Smooth muscle cell (in vitro differentiated cells): ENCODE data around the gene DCLK1. TPM values are rescaled to one million over a fixed set of nuclear protein-coding genes. Genes with fewer than 3 reads are reported as not detected.

Experiments used
- DNase-seq: peaks from one replicate; lab custom pipeline; 2025; ENCODE audit not compliant: unreplicated experiment; lab: John Stamatoyannopoulos, UW
- H2AFZ ChIP-seq: fragments of 200-600 bp; sonication (generic); 2 replicates; pipeline ENCODE4 v1.6.0; 2016; ENCODE audit warnings: antibody characterized with exemption, low read depth, mild to moderate bottlenecking
- H3F3A ChIP-seq: fragments of 200-600 bp; sonication (generic); 2 replicates; pipeline ENCODE4 v1.6.0; 2017; ENCODE audit warnings: antibody characterized with exemption, low read depth
- H3K27ac ChIP-seq: fragments of 200-600 bp; sonication (generic); 2 replicates; pipeline ENCODE4 v1.5.1; 2016; ENCODE audit warnings: low read depth, mild to moderate bottlenecking
- H3K27me3 ChIP-seq: fragments of 200-600 bp; sonication (generic); 2 replicates; pipeline ENCODE4 v1.6.1; 2016; ENCODE audit warnings: low read depth, mild to moderate bottlenecking
- H3K36me3 ChIP-seq: fragments of 200-600 bp; sonication (generic); 2 replicates; pipeline ENCODE4 v1.5.1; 2016; ENCODE audit warnings: low read depth
- H3K4me1 ChIP-seq: fragments of 200-600 bp; sonication (generic); 2 replicates; pipeline ENCODE4 v1.5.1; 2016; ENCODE audit warnings: low read depth
- H3K4me2 ChIP-seq: fragments of 200-600 bp; sonication (generic); 2 replicates; pipeline ENCODE4 v1.6.0; 2016; ENCODE audit warnings: mild to moderate bottlenecking
- H3K4me3 ChIP-seq: fragments of 200-600 bp; sonication (generic); 2 replicates; pipeline ENCODE4 v1.5.1; 2016; ENCODE audit warnings: mild to moderate bottlenecking
- H3K79me2 ChIP-seq: fragments of 200-600 bp; sonication (generic); 2 replicates; pipeline ENCODE4 v1.6.0; 2016; ENCODE audit warnings: low read depth, mild to moderate bottlenecking
- H3K9ac ChIP-seq: fragments of 200-600 bp; sonication (generic); 2 replicates; pipeline ENCODE4 v1.6.0; 2016; ENCODE audit warnings: low read depth
- H3K9me3 ChIP-seq: fragments of 200-600 bp; sonication (generic); replicated peaks from 2 replicates; pipeline ENCODE4 v1.5.1; 2016; ENCODE audit warnings: low read depth
- H4K20me1 ChIP-seq: fragments of 200-600 bp; sonication (generic); 2 replicates; pipeline ENCODE4 v1.6.0; 2016; ENCODE audit warnings: low read depth
- CTCF ChIP-seq: fragments of 200-600 bp; sonication (generic); IDR thresholded peaks from 2 replicates; pipeline ENCODE4 v1.5.1; 2017; ENCODE audit warnings: borderline replicate concordance, mild to moderate bottlenecking, antibody characterized with exemption; ENCODE audit not compliant: insufficient read depth, poor library complexity, severe bottlenecking
- WGBS: methylation state at CpG from one replicate; pipeline ENCODE4 v1.1.7; 2016; ENCODE audit warnings: low lambda C conversion rate; 5-methylcytosine and 5-hydroxymethylcytosine counted together
- polyA plus RNA-seq: library from polyadenylated mRNA; unstranded; fragments of >200 nt; fragmentation: Nextera tagmentation; extraction: Ambion mirVana; gene quantifications from 2 replicates; pipeline ENCODE4 v1.2.1, GENCODE V29; 2016
- total RNA-seq: library from RNA; depleted of rRNA; stranded (reverse); fragments of >200 nt; gene quantifications from 2 replicates; pipeline ENCODE4 v1.2.3, GENCODE V29; 2014

Gene DCLK1
- total and polyA plus RNA-seq, 2 experiments from 2014 or later, result 0.72 TPM; not detected in 1

- no peak for TF ChIP-seq CTCF
- H3K4me2 ChIP-seq, result no peak overlapping the region
- no peak overlapping the region for H3K4me3 ChIP-seq
- WGBS, result 79% methylated on average over 1 of the region's 1 CpG
- no peaks in the 10 kb centered on the region for H3K36me3 ChIP-seq
- H4K20me1 ChIP-seq, result no peaks in the 10 kb centered on the region
- H3K79me2 ChIP-seq, result no peaks in the 10 kb centered on the region
- no peaks in the 10 kb centered on the region for H3K27me3 ChIP-seq
- no peaks in the 10 kb centered on the region for H3K4me1 ChIP-seq
- no peaks in the 10 kb centered on the region for H3F3A ChIP-seq
- DNase-seq, result no peak
- no peak overlapping the region for H2AFZ ChIP-seq
- no peaks in the 10 kb centered on the region for H3K9me3 ChIP-seq
- no peak overlapping the region for H3K9ac ChIP-seq
- no peak overlapping the region for H3K27ac ChIP-seq
Measured at GRCh38 chr13:36062249-36062648, 68.9 kb downstream of the DCLK1 start.

- Histone ChIP-seq H3K4me2 (no peak overlapping the region), H3K4me3 (no peak overlapping the region), H2AFZ (no peak overlapping the region), H4K20me1 (no peaks in the 10 kb centered on the region), H3K36me3 (no peaks in the 10 kb centered on the region), H3K27me3 (no peaks in the 10 kb centered on the region), H3K27ac (no peak overlapping the region), H3K4me1 (no peaks in the 10 kb centered on the region), H3K9me3 (no peaks in the 10 kb centered on the region), H3K9ac (no peak overlapping the region), H3F3A (no peaks in the 10 kb centered on the region), H3K79me2 (no peaks in the 10 kb centered on the region)
- no peak for TF ChIP-seq CTCF
- 71% methylated on average over 4 of the region's 4 CpGs for WGBS
- no peak for DNase-seq
Measured at GRCh38 chr13:36061621-36062020, 69.6 kb downstream of the DCLK1 start.

GRCh38 chr13:36061054-36061453 is 70.1 kb downstream of the DCLK1 start:
- H4K20me1 ChIP-seq, result no peaks in the 10 kb centered on the region
- H3K27ac ChIP-seq, result no peak overlapping the region
- no peaks in the 10 kb centered on the region for H3F3A ChIP-seq
- H3K4me2 ChIP-seq, result no peak overlapping the region
- no peaks in the 10 kb centered on the region for H3K79me2 ChIP-seq
- no peaks in the 10 kb centered on the region for H3K27me3 ChIP-seq
- TF ChIP-seq CTCF, result no peak
- no peak overlapping the region for H2AFZ ChIP-seq
- no peaks in the 10 kb centered on the region for H3K9me3 ChIP-seq
- H3K4me1 ChIP-seq, result no peaks in the 10 kb centered on the region
- no peak overlapping the region for H3K9ac ChIP-seq
- DNase-seq, result no peak
- no peaks in the 10 kb centered on the region for H3K36me3 ChIP-seq
- WGBS, result 85% methylated on average over 4 of the region's 4 CpGs
- no peak overlapping the region for H3K4me3 ChIP-seq

- Histone ChIP-seq H3K4me3 (no peak overlapping the region), H3K36me3 (no peaks in the 10 kb centered on the region), H3K27me3 (no peaks in the 10 kb centered on the region), H3K9ac (no peak overlapping the region), H3K9me3 (no peaks in the 10 kb centered on the region), H3F3A (no peaks in the 10 kb centered on the region), H3K27ac (no peak overlapping the region), H4K20me1 (no peaks in the 10 kb centered on the region), H3K79me2 (no peaks in the 10 kb centered on the region), H3K4me1 (no peaks in the 10 kb centered on the region), H3K4me2 (no peak overlapping the region), H2AFZ (no peak overlapping the region)
- DNase-seq, result no peak
- no peak for TF ChIP-seq CTCF
- WGBS, result 79% methylated on average over 1 of the region's 1 CpG
Measured at GRCh38 chr13:36059321-36059720, 71.9 kb downstream of the DCLK1 start.
